HepG2 (cell line): ENCODE data around the gene RASGRP4. TPM values are rescaled to one million over a fixed set of nuclear protein-coding genes. Genes with fewer than 3 reads are reported as not detected.

ENCODE experiments used
- CAMTA2 ChIP-seq: sonication (generic); formaldehyde crosslinking; IDR thresholded peaks from 2 replicates; pipeline ENCODE4 v1.4.0; 2020; ENCODE audit warnings: mild to moderate bottlenecking, missing genetic modification reagents, borderline replicate concordance
- CBX1 ChIP-seq: IDR thresholded peaks from one replicate; pipeline ENCODE4 v1.6.1; 2016; ENCODE audit warnings: antibody characterized with exemption, low read depth
- ESRRA ChIP-seq: sonication (generic); formaldehyde crosslinking; IDR thresholded peaks from 2 replicates; pipeline ENCODE4 v1.5.1; 2020; ENCODE audit warnings: mild to moderate bottlenecking, low read depth, missing genetic modification reagents
- IRF2 ChIP-seq: IDR thresholded peaks from 2 replicates; pipeline ENCODE4 v1.6.1; 2018; ENCODE audit warnings: missing genetic modification reagents, missing compliant biosample characterization
- KAT7 ChIP-seq: IDR thresholded peaks from 2 replicates; pipeline ENCODE4 v1.6.1; 2018; ENCODE audit warnings: borderline replicate concordance, missing compliant biosample characterization
- KDM5A ChIP-seq: fragments of 200-600 bp; sonication (generic); IDR thresholded peaks from 2 replicates; pipeline ENCODE4 v1.7.0; 2018; ENCODE audit warnings: antibody characterized with exemption, mild to moderate bottlenecking, low read length, borderline replicate concordance
- KLF15 ChIP-seq: sonication (generic); formaldehyde crosslinking; IDR thresholded peaks from 2 replicates; pipeline ENCODE4 v1.8.1; 2023; ENCODE audit warnings: borderline replicate concordance, mild to moderate bottlenecking, inconsistent platforms, missing genetic modification reagents, mixed read lengths
- MAFF ChIP-seq: IDR thresholded peaks from 2 replicates; pipeline ENCODE4 v1.6.1; 2011; ENCODE audit warnings: low read depth, low read length, improper control_type of control experiment
- NFKBIZ ChIP-seq: IDR thresholded peaks from 2 replicates; pipeline ENCODE4 v1.6.1; 2018; ENCODE audit warnings: missing genetic modification reagents, missing compliant biosample characterization
- PCBP2 ChIP-seq: fragments of 200-400 bp; formaldehyde crosslinking; optimal IDR thresholded peaks from 2 replicates; pipeline ENCODE3; 2018; ENCODE audit warnings: low read length, low read depth; ENCODE audit not compliant: poor library complexity, severe bottlenecking
- RAD21 ChIP-seq: fragments of 450-650 bp; formaldehyde crosslinking; IDR thresholded peaks from 2 replicates; pipeline ENCODE4 v1.5.0; 2020; ENCODE audit warnings: mild to moderate bottlenecking
- RFX1 ChIP-seq: fragments of 450-650 bp; IDR thresholded peaks from 2 replicates; pipeline ENCODE4 v1.6.1; 2017
- STAG1 ChIP-seq: sonication (generic); formaldehyde crosslinking; IDR thresholded peaks from 2 replicates; pipeline ENCODE4 v1.4.0; 2020; ENCODE audit warnings: missing genetic modification reagents
- XRCC5 ChIP-seq: fragments of 200-400 bp; formaldehyde crosslinking; optimal IDR thresholded peaks from 2 replicates; pipeline ENCODE3; 2017; ENCODE audit warnings: mild to moderate bottlenecking, low read length
- ZKSCAN5 ChIP-seq: sonication (generic); formaldehyde crosslinking; IDR thresholded peaks from 2 replicates; pipeline ENCODE4 v1.5.1; 2020; ENCODE audit warnings: mild to moderate bottlenecking, missing genetic modification reagents
- ZMYM4 ChIP-seq: sonication (generic); formaldehyde crosslinking; IDR thresholded peaks from 2 replicates; pipeline ENCODE4 v1.8.1; 2023; ENCODE audit warnings: mild to moderate bottlenecking, missing genetic modification reagents
- ZNF546 ChIP-seq: sonication (generic); formaldehyde crosslinking; conservative IDR thresholded peaks from 2 replicates; pipeline ENCODE4 v1.8.1; 2023; ENCODE audit warnings: mild to moderate bottlenecking, missing genetic modification reagents
- ZNF562 ChIP-seq: sonication (generic); formaldehyde crosslinking; IDR thresholded peaks from 2 replicates; pipeline ENCODE4 v1.8.0; 2022; ENCODE audit warnings: missing genetic modification reagents, borderline replicate concordance
- ZNF746 ChIP-seq: sonication (generic); formaldehyde crosslinking; IDR thresholded peaks from 2 replicates; pipeline ENCODE4 v1.8.0; 2022; ENCODE audit warnings: mild to moderate bottlenecking, missing genetic modification reagents
- polyA plus RNA-seq, 8 experiments: library from polyadenylated mRNA; depleted of rRNA in 3 of 8; stranded (reverse) in 7 of 8; unstranded in 1 of 8; fragments of >200 nt; fragmentation: Illumina TruSeq in 4 of 8; extraction: Trizol in 4 of 8; gene quantifications; 2 replicates each; pipeline versions ENCODE4 v1.2.1 to v1.2.3, GENCODE V29; 2011 to 2016; ENCODE audit warnings: low read depth in 4 of 8, missing spikeins in 1 of 8, mixed read lengths in 1 of 8; ENCODE audit not compliant: insufficient read depth in 1 of 8
- total RNA-seq, 5 experiments: library from RNA; depleted of rRNA; stranded (reverse); fragments of >200 nt; fragmentation: Illumina TruSeq; extraction: Trizol; gene quantifications; 2 replicates each; pipeline ENCODE4 v1.2.3, GENCODE V29; 2016; ENCODE audit warnings: low read depth in 1 of 5
- TF ChIP-seq, protein P1 (sequence below), 2 experiments: sonication (generic) in 1 of 2; formaldehyde crosslinking in 1 of 2; IDR thresholded peaks; 2 replicates each; pipeline versions ENCODE4 v1.5.1 to v1.6.1; 2011 to 2020; ENCODE audit warnings: borderline replicate concordance in 1 of 2, low read depth in 1 of 2, low read length in 1 of 2, mild to moderate bottlenecking in 1 of 2, missing genetic modification reagents in 1 of 2, moderate library complexity in 1 of 2
- TF ChIP-seq, protein P2 (sequence below): sonication (generic); formaldehyde crosslinking; IDR thresholded peaks from 2 replicates; pipeline ENCODE4 v1.9.0; 2021; ENCODE audit warnings: missing genetic modification reagents, mild to moderate bottlenecking, borderline replicate concordance
- TF ChIP-seq, protein P3 (sequence below): sonication (generic); formaldehyde crosslinking; IDR thresholded peaks from 2 replicates; pipeline ENCODE4 v1.4.0; 2020; ENCODE audit warnings: missing genetic modification reagents, borderline replicate concordance
- TF ChIP-seq, protein P4 (sequence below): IDR thresholded peaks from 2 replicates; pipeline ENCODE4 v1.6.1; 2016

RASGRP4 gene
- total and polyA plus RNA-seq, 2 of the 13 experiments (the other 11 are each of a cell fraction or from before 2014, with no cell fraction given), result not detected

DNA sequence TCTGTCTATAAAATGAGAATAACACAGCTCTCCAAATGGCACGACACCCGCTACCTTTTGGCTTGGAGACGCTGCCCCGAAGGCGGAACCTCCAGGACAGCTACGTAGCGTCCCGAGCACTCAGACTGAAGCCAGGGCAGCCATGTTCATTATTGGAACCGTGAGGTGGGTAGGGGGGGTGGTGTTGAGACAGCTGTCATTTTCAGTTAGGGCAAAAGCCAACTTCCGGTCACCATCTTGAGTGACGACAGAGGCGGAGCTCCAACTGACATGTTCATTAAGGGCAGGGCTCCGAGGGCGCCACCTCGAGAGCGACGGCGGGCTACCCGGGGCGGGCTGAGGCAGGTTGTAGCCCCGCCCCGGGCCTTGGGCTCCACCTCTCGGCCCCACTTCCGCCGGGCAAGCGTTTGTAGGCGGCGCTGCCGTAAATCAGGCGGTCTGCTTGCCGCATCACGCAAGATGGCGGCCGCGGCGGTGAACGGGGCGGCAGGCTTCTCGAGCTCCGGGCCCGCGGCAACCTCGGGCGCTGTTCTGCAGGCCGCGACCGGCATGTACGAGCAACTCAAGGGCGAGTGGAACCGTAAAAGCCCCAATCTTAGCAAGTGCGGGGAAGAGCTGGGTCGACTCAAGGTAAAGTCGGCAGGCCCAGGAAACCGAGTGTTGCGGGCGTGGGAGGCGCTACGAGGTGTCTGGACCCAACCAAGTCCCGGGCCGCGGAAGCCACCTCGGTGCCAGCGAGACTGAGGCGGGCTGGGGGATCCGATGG, 51.5 kb downstream of the RASGRP4 start, which contains the start of gene PSMD8 (continued):
- peak; percentile 21 for TF ChIP-seq XRCC5
- 0 out of 2 replicates have a peak, but pooled peaks have one; percentile 37 for TF ChIP-seq NFKBIZ (CRISPR knock-in tag)
- no peak; the same call in 1 of the 2 replicates for TF ChIP-seq ZNF746 (CRISPR knock-in tag)
- peak; percentile 92 for TF ChIP-seq ZNF546 (CRISPR knock-in tag)
- TF ChIP-seq MAFF, result no peak
- TF ChIP-seq RFX1, result no peak
- TF ChIP-seq CAMTA2 (CRISPR knock-in tag), result peak; percentile 37; the same call in 1 of the 2 replicates
- TF ChIP-seq KDM5A, result peak; percentile 64; the same call in 1 of the 2 replicates
- TF ChIP-seq CBX1, result no peak
- 0 out of 2 replicates have a peak, but pooled peaks have one; percentile 3 for TF ChIP-seq ESRRA (CRISPR knock-in tag)
- TF ChIP-seq RAD21, result no peak; the same call in 1 of the 2 replicates
- peak; percentile 75 for TF ChIP-seq ZMYM4 (CRISPR knock-in tag)
- no peak for TF ChIP-seq ZNF562 (CRISPR knock-in tag)
- TF ChIP-seq ZKSCAN5 (CRISPR knock-in tag), result 0 out of 2 replicates have a peak, but pooled peaks have one; percentile 10
- TF ChIP-seq, protein P1, sequence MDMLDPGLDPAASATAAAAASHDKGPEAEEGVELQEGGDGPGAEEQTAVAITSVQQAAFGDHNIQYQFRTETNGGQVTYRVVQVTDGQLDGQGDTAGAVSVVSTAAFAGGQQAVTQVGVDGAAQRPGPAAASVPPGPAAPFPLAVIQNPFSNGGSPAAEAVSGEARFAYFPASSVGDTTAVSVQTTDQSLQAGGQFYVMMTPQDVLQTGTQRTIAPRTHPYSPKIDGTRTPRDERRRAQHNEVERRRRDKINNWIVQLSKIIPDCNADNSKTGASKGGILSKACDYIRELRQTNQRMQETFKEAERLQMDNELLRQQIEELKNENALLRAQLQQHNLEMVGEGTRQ (IDR thresholded peaks at IDR 0.05; ENCODE audit: low read depth, low read length), result no peak
- TF ChIP-seq, protein P1 (CRISPR knock-in tag; IDR thresholded peaks at IDR 0.05; ENCODE audit: borderline replicate concordance), result peak; percentile 52; the same call in 1 of the 2 replicates
- TF ChIP-seq, protein P2, sequence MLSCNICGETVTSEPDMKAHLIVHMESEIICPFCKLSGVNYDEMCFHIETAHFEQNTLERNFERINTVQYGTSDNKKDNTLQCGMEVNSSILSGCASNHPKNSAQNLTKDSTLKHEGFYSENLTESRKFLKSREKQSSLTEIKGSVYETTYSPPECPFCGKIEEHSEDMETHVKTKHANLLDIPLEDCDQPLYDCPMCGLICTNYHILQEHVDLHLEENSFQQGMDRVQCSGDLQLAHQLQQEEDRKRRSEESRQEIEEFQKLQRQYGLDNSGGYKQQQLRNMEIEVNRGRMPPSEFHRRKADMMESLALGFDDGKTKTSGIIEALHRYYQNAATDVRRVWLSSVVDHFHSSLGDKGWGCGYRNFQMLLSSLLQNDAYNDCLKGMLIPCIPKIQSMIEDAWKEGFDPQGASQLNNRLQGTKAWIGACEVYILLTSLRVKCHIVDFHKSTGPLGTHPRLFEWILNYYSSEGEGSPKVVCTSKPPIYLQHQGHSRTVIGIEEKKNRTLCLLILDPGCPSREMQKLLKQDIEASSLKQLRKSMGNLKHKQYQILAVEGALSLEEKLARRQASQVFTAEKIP (CRISPR knock-in tag), result no peak
- no peak for TF ChIP-seq PCBP2
- TF ChIP-seq, protein P3, sequence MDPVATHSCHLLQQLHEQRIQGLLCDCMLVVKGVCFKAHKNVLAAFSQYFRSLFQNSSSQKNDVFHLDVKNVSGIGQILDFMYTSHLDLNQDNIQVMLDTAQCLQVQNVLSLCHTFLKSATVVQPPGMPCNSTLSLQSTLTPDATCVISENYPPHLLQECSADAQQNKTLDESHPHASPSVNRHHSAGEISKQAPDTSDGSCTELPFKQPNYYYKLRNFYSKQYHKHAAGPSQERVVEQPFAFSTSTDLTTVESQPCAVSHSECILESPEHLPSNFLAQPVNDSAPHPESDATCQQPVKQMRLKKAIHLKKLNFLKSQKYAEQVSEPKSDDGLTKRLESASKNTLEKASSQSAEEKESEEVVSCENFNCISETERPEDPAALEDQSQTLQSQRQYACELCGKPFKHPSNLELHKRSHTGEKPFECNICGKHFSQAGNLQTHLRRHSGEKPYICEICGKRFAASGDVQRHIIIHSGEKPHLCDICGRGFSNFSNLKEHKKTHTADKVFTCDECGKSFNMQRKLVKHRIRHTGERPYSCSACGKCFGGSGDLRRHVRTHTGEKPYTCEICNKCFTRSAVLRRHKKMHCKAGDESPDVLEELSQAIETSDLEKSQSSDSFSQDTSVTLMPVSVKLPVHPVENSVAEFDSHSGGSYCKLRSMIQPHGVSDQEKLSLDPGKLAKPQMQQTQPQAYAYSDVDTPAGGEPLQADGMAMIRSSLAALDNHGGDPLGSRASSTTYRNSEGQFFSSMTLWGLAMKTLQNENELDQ, result no peak
- TF ChIP-seq, protein P4, sequence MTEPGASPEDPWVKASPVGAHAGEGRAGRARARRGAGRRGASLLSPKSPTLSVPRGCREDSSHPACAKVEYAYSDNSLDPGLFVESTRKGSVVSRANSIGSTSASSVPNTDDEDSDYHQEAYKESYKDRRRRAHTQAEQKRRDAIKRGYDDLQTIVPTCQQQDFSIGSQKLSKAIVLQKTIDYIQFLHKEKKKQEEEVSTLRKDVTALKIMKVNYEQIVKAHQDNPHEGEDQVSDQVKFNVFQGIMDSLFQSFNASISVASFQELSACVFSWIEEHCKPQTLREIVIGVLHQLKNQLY (CRISPR knock-in tag), result no peak
- no peak for TF ChIP-seq KLF15 (CRISPR knock-in tag)
- TF ChIP-seq KAT7 (CRISPR knock-in tag), result 0 out of 2 replicates have a peak, but pooled peaks have one; percentile 87
- no peak for TF ChIP-seq STAG1 (CRISPR knock-in tag)
- 0 out of 2 replicates have a peak, but pooled peaks have one; percentile 65 for TF ChIP-seq IRF2
